T-helper 17 cell (primary cell): ENCODE data around the gene WASF2. TPM values are rescaled to one million over a fixed set of nuclear protein-coding genes. Genes with fewer than 3 reads are reported as not detected.
"Not testable (repeated sequence)": the region's sequence is repeated elsewhere in the genome, so short reads cannot be mapped to it uniquely, and the experiment has no call there.

ENCODE experiments used
- ATAC-seq: fragments of 150-1000 bp; cut with Tn5 transposase; 2 replicates; pipeline ENCODE4 v1.10.0; 2021; ENCODE audit warnings: mild to moderate bottlenecking, moderate library complexity
- DNase-seq, 3 donors: peaks; one replicate each; pipeline versions ENCODE4 v3.0.0 to v3.0.0-alpha.2; 2020 to 2021
- H3K9me3 ChIP-seq: one replicate; pipeline ENCODE4 v1.7.0; 2013; ENCODE audit warnings: low read length, mild to moderate bottlenecking; ENCODE audit not compliant: control insufficient read depth, poor library complexity, severe bottlenecking
- H3K27ac Mint-ChIP-seq: one replicate; pipeline ENCODE4 v1.8.0; 2022; ENCODE audit warnings: mild to moderate bottlenecking, moderate library complexity, mixed read lengths
- H3K27me3 Mint-ChIP-seq: one replicate; pipeline ENCODE4 v1.8.0; 2022; ENCODE audit warnings: mixed read lengths
- H3K36me3 Mint-ChIP-seq: one replicate; pipeline ENCODE4 v1.8.0; 2022; ENCODE audit warnings: low read depth, mixed read lengths
- H3K4me1 Mint-ChIP-seq: one replicate; pipeline ENCODE4 v1.8.0; 2022; ENCODE audit warnings: mild to moderate bottlenecking, mixed read lengths
- H3K4me3 Mint-ChIP-seq: one replicate; pipeline ENCODE4 v1.8.0; 2022; ENCODE audit warnings: mild to moderate bottlenecking, moderate library complexity, mixed read lengths
- total RNA-seq, 4 donors: library from RNA in 2 of 4; stranded (reverse) in 2 of 4; gene quantifications; one replicate each; pipeline ENCODE4 v1.2.3 and lab custom pipeline; 2022 to 2026

Gene WASF2
- total RNA-seq, 2 donors from 2014 or later: 124 to 144 TPM

GRCh38 chr1:27475720-27476119 is 14.2 kb downstream of the WASF2 start:
- ATAC-seq (no peak), DNase-seq (no peak)
- Mint-ChIP-seq H3K27ac (peak overlapping the region; percentile 76), H3K27me3 (no peaks in the 10 kb centered on the region), H3K4me3 (no peak overlapping the region), H3K36me3 (peaks cover 2% of the 10 kb centered on the region), H3K4me1 (peaks cover 52% of the 10 kb centered on the region)
- H3K9me3 ChIP-seq: no peaks in the 10 kb centered on the region

- ATAC-seq: peak; percentile 36
- no peak for DNase-seq
- peaks cover 7% of the 10 kb centered on the region for H3K36me3 Mint-ChIP-seq
- no peaks in the 10 kb centered on the region for H3K9me3 ChIP-seq
- no peaks in the 10 kb centered on the region for H3K27me3 Mint-ChIP-seq
- peaks cover 63% of the 10 kb centered on the region for H3K4me1 Mint-ChIP-seq
- H3K27ac Mint-ChIP-seq: peak overlapping the region; percentile 76
- peak overlapping the region; percentile 25 for H3K4me3 Mint-ChIP-seq
Observed at GRCh38 chr1:27473755-27474154, 16.2 kb downstream of the WASF2 start.

- not testable (repeated sequence) for DNase-seq, H3K27me3 Mint-ChIP-seq, ATAC-seq, H3K36me3 Mint-ChIP-seq, H3K4me3 Mint-ChIP-seq, H3K9me3 ChIP-seq
- H3K27ac Mint-ChIP-seq: peak overlapping the region; percentile 76
- peaks cover 64% of the 10 kb centered on the region for H3K4me1 Mint-ChIP-seq
Observed at GRCh38 chr1:27472098-27472497, 17.9 kb downstream of the WASF2 start.

- H3K9me3 ChIP-seq: no peaks in the 10 kb centered on the region
- Mint-ChIP-seq H3K4me3 (no peak overlapping the region), H3K27ac (peak overlapping the region; percentile 76), H3K4me1 (peaks cover 59% of the 10 kb centered on the region), H3K27me3 (no peaks in the 10 kb centered on the region), H3K36me3 (peaks cover 5% of the 10 kb centered on the region)
- ATAC-seq (no peak), DNase-seq (no peak)
Observed at GRCh38 chr1:27471477-27471876, 18.5 kb downstream of the WASF2 start.

GRCh38 chr1:27469334-27469733 is 20.6 kb downstream of the WASF2 start:
- H3K9me3 ChIP-seq: no peaks in the 10 kb centered on the region
- Mint-ChIP-seq H3K4me1 (peaks cover 60% of the 10 kb centered on the region), H3K36me3 (peaks cover 8% of the 10 kb centered on the region), H3K27ac (peak overlapping the region; percentile 91), H3K27me3 (no peaks in the 10 kb centered on the region), H3K4me3 (no peak overlapping the region)
- no peak for DNase-seq
- ATAC-seq: no peak

GRCh38 chr1:27468378-27468777 is 21.6 kb downstream of the WASF2 start:
- DNase-seq, H3K9me3 ChIP-seq, ATAC-seq, H3K36me3 Mint-ChIP-seq, H3K4me3 Mint-ChIP-seq, H3K27me3 Mint-ChIP-seq: not testable (repeated sequence)
- Mint-ChIP-seq H3K27ac (peak overlapping the region; percentile 91), H3K4me1 (peaks cover 51% of the 10 kb centered on the region)

- peaks cover 7% of the 10 kb centered on the region for H3K36me3 Mint-ChIP-seq
- no peak overlapping the region for H3K4me3 Mint-ChIP-seq
- no peaks in the 10 kb centered on the region for H3K27me3 Mint-ChIP-seq
- H3K9me3 ChIP-seq: no peaks in the 10 kb centered on the region
- H3K4me1 Mint-ChIP-seq: peaks cover 38% of the 10 kb centered on the region
- DNase-seq: no peak
- ATAC-seq: no peak
- peak overlapping the region; percentile 81 for H3K27ac Mint-ChIP-seq
Observed at GRCh38 chr1:27464926-27465647, 24.9 kb downstream of the WASF2 start.

GRCh38 chr1:27463916-27464315 is 26.1 kb downstream of the WASF2 start:
- peaks cover 27% of the 10 kb centered on the region for H3K4me1 Mint-ChIP-seq
- H3K27me3 Mint-ChIP-seq, DNase-seq, H3K4me3 Mint-ChIP-seq, H3K27ac Mint-ChIP-seq, H3K9me3 ChIP-seq, ATAC-seq, H3K36me3 Mint-ChIP-seq: not testable (repeated sequence)

GRCh38 chr1:27458521-27458920 is 31.4 kb downstream of the WASF2 start:
- H3K9me3 ChIP-seq, H3K4me3 Mint-ChIP-seq, H3K27me3 Mint-ChIP-seq, ATAC-seq, H3K27ac Mint-ChIP-seq, DNase-seq, H3K36me3 Mint-ChIP-seq: not testable (repeated sequence)
- peaks cover 21% of the 10 kb centered on the region for H3K4me1 Mint-ChIP-seq

GRCh38 chr1:27455139-27455811 is 34.7 kb downstream of the WASF2 start:
- no peak for DNase-seq
- no peaks in the 10 kb centered on the region for H3K36me3 Mint-ChIP-seq
- peak overlapping the region; percentile 59 for H3K4me3 Mint-ChIP-seq
- H3K9me3 ChIP-seq: no peaks in the 10 kb centered on the region
- peak overlapping the region; percentile 86 for H3K27ac Mint-ChIP-seq
- peaks cover 26% of the 10 kb centered on the region for H3K4me1 Mint-ChIP-seq
- peak; percentile 81 for ATAC-seq
- no peaks in the 10 kb centered on the region for H3K27me3 Mint-ChIP-seq

- Mint-ChIP-seq H3K4me3 (peak overlapping the region; percentile 59), H3K4me1 (peaks cover 26% of the 10 kb centered on the region), H3K27me3 (no peaks in the 10 kb centered on the region), H3K36me3 (no peaks in the 10 kb centered on the region), H3K27ac (peak overlapping the region; percentile 86)
- no peak for ATAC-seq
- no peak for DNase-seq
- H3K9me3 ChIP-seq: no peaks in the 10 kb centered on the region
Observed at GRCh38 chr1:27454610-27455009, 35.4 kb downstream of the WASF2 start.

- Mint-ChIP-seq H3K4me3 (no peak overlapping the region), H3K36me3 (no peaks in the 10 kb centered on the region), H3K27me3 (no peaks in the 10 kb centered on the region), H3K4me1 (peaks cover 42% of the 10 kb centered on the region), H3K27ac (peak overlapping the region; percentile 62)
- DNase-seq: no peak
- H3K9me3 ChIP-seq: no peaks in the 10 kb centered on the region
- ATAC-seq: no peak
Observed at GRCh38 chr1:27451343-27451742, 38.6 kb downstream of the WASF2 start.

- Mint-ChIP-seq H3K27ac (peak overlapping the region; percentile 14), H3K27me3 (no peaks in the 10 kb centered on the region), H3K4me3 (peak overlapping the region; percentile 7), H3K4me1 (peaks cover 42% of the 10 kb centered on the region), H3K36me3 (no peaks in the 10 kb centered on the region)
- H3K9me3 ChIP-seq: no peaks in the 10 kb centered on the region
- DNase-seq (no peak), ATAC-seq (no peak)
Observed at GRCh38 chr1:27448982-27449381, 41.0 kb downstream of the WASF2 start.

- H3K27me3 Mint-ChIP-seq: no peaks in the 10 kb centered on the region
- H3K27ac Mint-ChIP-seq: peak overlapping the region; percentile 14
- no peaks in the 10 kb centered on the region for H3K36me3 Mint-ChIP-seq
- ATAC-seq (no peak), DNase-seq (no peak)
- no peaks in the 10 kb centered on the region for H3K9me3 ChIP-seq
- no peak overlapping the region for H3K4me3 Mint-ChIP-seq
- H3K4me1 Mint-ChIP-seq: peaks cover 39% of the 10 kb centered on the region
Observed at GRCh38 chr1:27447883-27448282, 42.1 kb downstream of the WASF2 start.
